NCI-H2107 treated with DMSO at 0.1 percent for 48 hours (cell line): Measurements from ENCODE around the gene SMARCC1.
"Not testable (repeated sequence)": the region's sequence is repeated elsewhere in the genome, so short reads cannot be mapped to it uniquely, and the experiment has no call there.

Experiments used
- DNase-seq: peaks from one replicate; lab custom pipeline; 2025; ENCODE audit not compliant: unreplicated experiment; lab: John Stamatoyannopoulos, UW

The SMARCC1 gene

DNA sequence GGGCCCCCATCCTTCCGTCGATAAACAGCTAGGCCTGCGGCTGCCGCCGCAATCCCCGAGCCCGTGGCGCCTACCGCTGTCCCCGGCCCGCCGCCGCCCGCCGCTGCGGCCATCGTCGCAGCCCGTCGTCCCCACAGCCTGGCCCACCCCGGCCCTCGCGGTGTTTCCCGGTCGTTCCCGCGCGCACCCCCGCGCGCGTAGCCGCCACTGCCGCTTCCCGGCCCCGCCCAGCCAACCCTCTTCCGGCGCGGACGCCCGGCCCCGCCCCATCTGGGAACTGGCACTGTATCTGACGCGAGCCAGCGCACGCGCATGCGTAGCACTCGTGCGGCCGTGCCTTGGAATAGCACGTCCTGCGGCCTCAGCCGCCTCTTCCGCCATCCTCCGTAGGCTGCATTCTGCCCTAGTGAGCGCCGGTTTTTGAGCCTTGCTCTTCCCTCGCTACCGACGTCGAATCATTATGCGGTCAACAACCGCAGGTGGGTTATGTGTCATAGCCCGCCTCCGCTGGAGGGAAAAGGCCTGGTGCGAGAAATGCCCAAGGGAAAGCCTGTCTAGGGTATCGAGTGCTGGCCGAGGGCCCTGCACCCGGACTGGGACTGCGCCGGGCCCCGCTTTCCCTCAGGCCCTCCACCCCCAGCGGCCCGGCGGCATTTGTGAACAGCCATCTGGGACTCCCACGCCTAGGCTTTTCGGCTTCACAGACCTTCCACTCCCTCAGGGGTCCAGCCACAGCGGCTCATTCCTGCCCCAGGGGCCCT lies at the start of gene SMARCC1:
SMARCC1 (minus strand) TSS at position 209 of the 761 bp plus-strand sequence; CDS start at position 113, 96 bp downstream.
- DNase-seq: peak; percentile 71

DNA sequence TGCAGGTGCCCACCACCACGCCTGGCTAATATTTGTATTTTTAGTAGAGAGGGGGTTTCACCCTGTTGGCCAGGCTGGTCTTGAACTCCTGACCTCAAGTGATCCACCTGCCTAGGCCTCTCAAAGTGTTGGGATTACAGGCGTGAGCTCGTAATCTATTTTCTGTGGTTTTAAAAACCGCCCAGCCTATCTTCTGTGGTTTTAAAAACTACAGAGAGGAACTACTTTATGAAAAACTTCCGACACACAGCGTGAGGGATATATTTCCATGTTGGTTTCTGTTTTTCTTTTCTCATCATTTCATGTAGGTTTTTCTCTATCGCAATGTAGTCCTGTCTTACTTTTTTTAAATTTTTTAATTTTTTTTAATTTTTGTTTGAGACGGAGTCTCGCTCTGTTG lies 47.8 kb upstream of the SMARCC1 start:
- DNase-seq: not testable (repeated sequence)

DNA sequence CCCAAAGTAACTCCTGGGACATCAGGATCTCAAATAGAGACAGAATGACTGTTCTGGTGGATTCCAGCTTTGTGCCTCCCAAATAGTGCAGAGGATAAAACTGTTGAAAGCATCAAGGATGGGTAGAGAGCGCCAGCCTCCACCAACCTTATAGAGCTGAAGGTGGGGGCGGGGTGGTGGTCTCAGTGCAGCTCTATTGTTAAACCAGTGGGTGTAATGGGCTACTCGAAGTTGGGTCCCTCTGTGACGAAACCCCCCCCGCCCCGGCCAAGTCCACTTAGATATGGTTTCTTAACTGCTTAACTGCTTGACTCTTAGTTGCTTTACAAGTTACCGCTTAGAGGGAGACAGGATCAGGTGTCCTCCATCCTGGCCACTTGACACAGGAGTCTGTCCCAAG lies 43.9 kb upstream of the SMARCC1 start:
- no peak for DNase-seq

DNA sequence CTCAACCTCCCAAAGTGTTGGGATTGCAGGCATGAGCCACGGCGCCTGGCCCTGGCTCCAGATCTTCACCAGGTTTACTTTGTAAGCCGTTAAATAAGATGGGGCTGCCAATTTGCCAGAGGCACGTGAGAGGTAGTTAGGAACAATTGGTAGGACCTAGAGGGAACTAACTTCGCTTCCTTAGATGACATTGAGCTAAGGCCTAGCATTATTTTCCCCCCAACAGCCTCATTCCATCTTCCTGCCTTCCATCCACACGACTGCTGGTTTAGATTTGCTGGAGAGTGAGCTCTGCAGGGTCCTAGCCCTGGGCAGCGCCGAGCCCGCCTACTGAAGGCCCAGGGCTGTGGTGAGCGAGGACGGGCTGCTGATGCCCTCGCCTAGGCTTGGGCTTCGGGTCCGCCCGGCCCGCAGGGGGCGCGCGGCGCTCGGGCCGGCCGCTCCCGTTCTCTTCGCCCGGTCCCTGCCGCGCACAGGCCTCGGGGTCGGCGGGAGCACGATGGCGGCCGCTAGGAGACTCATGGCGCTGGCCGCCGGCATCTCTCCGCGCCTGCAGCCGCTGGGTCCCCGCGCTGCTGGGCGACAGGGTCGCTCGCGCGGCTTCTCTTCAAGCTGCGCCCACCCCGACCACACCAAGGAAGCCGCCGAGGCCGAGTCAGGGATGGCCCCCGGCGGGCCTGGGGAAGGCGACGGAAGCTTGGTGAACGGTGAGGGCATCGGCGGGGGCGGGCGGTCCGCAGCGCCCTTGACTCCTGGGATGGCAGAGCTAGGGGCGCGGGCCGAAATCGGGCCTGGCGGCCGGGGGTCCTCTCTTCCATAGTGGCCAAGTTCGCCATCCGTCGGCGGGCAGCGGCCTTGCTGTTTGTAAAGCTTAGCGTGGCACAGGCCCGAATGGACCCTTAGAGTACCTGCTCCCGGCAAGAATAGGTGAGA lies 43.1 kb upstream of the SMARCC1 start:
- DNase-seq: peak; percentile 25

DNA sequence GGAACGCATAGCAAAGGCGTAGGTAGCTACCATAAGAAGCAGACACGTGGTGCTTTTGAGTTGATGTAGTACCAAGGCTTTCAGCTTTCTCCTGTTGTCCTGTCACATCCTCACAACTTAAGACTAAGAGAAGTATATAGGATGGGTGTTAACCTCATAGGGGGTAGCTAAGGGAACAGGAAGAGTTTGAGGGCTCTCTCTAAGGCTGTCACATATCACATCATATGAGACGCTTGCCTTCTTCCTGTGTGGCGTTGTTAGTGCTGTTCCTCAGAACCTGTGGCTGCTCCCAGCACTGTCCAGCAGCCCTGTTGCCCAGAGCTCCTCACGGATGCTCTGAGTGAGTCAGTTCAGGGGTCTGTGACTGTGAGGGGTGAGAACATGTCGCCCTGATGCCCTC lies 35.9 kb upstream of the SMARCC1 start:
- no peak for DNase-seq

DNA sequence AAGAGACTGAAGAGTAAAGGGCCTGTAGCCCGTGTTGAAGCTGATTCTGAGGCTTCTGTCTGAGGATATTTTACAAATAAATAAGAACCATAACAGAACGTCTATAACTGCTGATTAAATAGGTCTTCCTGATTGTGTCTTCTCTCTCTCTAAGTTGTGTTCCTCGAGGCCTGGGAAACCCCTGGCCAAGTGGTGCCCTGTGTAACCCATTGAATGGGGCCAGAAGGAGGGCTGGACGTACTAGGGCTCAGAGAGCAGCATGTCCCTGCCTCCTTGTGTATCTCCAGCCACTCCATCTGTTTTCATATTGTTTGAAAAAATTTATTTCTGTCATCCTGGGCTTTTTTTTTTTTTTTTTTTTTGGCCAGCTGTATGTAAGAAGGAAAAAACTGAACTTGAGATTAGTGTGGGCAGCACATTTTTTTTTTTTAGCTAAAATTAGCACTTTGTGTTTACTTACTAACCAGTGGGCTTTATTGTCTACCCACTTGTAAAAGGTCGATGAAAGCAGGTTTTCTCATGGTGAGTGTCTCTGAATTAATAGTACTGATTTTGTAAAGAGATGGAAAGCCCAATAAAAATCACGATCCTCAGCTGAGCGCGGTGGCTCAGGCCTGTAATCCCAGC lies 32.0 kb upstream of the SMARCC1 start:
- DNase-seq: no peak

DNA sequence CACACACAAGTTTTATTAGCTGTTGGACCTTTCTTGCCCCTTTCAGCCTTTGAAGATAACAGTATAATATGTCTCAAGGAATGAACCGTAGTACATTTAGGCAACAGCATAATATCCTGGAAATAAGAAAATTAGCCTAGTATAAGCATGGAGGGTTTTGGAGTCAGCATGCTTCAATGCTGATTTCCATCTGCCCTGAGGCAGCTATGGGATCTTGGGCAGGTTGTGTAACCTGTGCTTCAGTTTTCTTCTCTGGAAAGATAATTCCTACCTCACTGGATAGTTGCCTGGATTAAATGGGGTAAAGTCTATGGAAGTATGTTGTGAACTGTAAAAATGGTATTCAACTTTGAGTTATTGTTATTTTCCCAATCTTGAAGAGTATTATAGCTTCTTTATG lies 22.9 kb upstream of the SMARCC1 start:
- no peak for DNase-seq

DNA sequence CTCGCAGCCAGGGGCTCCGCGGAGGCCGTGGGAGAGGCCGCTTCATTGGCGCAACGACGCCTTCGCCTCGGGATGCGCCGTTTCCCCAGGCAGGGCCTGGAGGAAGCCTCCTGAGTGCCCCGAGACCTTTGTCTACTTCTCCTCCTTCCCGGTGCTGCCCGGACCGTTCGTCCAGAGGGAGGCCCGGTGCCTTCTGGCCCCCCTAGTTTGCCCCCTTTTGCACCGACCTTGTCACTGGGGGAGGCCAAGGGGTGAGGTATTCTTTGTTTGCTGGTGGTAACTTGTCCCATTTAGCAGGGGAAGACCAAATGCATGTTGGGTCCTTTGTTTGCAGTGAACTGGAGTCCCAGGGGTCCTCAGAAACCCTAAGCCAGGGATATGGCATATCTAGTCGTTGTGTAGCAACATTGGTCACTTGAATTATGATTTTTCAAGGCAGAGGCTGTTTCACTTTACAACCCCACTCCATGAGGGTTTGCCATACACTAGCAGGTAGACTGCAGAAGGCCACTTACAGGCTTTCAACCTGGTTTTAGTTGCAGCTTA lies 21.9 kb upstream of the SMARCC1 start:
- DNase-seq: no peak

DNA sequence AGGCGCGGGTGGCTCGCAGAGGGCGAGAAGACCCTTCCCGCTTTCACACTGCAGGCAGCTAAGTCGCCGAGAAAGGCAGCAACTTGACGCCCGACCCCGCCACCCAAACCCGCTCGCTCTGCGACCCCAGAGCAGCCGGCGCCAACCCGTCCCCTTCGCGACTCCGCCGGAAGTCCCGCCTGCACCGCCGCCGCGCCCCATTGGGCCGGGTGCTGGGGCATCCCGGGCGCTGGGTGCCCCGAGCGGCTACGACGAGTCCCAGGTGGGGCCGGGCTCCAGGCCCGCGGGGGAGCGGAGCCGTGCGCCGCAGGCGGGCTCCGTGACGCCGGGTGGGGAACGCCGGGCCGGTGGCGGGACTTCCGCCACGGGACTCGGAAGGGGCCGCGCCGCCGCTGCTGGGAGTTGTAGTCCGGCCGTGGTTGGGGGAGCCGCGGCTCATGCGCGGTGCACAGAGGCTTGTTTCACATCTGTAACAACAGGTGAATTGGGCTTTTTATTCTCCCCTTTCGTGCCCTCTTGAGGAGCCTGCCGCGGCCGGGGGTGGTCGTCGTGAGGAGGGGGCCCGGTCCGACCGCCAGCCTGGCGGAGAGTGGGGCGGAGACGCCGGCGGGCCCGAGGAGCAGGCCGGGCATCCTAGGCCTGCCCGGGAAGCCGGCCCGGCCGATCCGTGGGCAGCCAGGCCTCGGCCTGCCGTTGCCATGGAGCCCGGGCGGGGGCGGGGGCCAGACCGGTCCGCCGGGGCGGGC lies 21.2 kb upstream of the SMARCC1 start, which contains the start of gene DHX30:
DHX30 (plus strand) TSS at position 405 of the 746 bp plus-strand sequence. CDS start 7,546 bp downstream, outside the sequence.
- DNase-seq: peak; percentile 18

DNA sequence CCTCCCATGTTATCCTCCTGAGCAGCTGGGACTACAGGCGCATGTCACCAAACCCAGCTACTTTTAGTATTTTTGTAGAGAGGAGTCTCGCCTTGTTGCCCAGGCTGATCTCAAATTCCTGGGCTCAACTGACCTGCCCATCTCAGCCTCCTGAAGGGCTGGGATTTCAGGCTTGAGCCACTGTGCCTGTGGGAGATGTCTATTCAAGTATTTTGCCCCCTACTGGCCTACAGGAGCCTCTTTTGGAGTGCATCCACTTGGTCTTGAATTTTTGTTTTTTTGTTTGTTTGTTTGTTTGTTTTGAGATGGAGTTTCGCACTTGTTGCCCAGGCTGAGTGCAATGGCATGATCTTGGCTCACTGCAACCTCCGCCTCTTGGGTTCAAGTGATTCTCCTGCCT lies 18.0 kb upstream of the SMARCC1 start:
- DNase-seq: no peak

DNA sequence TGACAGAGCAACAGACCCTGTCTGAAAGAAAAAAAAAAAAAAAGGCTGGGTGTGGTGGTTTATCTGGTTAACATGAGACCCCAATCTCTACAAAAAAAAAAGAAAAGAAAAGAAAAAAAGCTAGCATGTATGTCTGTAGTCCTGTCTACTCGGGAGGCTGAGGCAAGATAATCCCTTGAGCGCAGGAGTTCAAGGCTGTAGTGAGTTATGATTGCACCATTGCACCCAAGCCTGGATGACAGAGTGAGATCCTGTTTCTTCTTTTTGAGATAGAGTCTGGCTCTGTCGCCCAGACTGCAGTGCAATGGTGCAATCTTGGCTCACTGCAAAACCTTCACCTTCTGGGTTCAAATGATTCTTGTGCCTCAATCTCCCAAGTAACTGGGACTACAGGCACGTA lies 12.9 kb upstream of the SMARCC1 start:
- DNase-seq: no peak

DNA sequence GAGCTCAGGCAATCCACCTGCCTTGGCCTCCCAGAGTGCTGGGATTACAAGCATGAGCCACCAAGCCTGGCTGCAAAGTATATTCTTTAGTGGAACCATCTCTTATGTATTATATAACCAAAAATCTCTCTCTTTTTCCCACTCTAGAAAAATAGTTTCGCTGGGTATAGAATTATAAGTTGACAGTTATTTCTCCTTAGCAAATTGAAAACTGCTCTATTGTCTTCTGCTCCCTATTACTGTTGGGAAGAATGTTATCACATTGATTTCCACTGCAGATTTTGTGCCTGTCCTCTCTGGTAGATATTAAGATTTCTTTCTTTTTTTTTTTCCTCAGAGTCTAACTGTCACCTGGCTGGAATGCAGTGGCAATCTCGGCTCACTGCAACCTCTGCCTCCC lies 11.0 kb upstream of the SMARCC1 start:
- DNase-seq: no peak

DNA sequence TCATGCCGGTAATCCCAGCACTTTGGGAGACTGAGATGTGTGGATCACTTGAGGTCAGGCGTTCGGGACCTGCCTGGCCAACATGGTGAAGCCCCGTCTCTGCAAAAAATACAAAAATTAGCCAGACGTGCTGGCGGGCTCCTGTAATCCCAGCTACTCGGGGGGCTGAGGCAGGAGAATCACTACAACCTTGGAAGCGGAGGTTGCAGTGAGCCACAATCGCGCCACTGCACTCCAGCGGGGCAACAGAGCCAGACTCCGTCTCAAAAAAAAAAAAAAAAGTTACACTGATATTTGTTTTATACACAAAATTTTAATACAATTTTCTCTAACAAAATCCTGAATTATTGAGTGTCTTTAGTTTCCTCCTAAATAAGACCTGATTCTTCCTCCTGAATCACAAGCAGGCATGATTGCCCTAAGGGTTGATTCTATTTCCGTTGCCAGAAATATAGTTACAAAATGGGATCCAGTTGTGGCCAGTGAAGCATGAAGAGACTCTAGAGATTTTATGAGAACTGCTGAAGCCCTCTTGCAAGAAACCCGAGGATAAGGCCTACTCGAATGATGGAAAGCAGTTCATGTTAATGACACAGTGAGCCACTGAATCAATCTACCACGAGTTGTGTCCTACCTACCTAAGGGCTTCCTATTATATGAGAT lies 9.6 kb upstream of the SMARCC1 start:
- DNase-seq: no peak

DNA sequence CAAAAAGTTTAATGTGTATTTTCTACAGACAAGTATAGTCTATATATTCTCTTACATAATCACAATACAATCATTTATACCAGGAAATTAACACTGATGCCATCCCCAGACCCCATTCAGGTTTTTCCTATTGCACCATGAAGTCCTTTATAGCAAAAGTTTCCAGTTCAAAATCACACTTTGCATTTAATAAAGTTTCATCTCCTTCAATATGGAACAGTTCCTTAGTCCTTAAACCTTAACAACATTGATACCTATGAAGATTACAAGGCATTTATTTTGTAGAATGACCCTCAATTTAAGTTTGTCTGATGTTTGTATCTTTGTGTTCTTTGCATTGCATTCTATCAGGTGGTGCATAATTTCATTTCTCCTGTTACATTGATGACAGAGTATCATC lies 2.0 kb upstream of the SMARCC1 start:
- no peak for DNase-seq

DNA sequence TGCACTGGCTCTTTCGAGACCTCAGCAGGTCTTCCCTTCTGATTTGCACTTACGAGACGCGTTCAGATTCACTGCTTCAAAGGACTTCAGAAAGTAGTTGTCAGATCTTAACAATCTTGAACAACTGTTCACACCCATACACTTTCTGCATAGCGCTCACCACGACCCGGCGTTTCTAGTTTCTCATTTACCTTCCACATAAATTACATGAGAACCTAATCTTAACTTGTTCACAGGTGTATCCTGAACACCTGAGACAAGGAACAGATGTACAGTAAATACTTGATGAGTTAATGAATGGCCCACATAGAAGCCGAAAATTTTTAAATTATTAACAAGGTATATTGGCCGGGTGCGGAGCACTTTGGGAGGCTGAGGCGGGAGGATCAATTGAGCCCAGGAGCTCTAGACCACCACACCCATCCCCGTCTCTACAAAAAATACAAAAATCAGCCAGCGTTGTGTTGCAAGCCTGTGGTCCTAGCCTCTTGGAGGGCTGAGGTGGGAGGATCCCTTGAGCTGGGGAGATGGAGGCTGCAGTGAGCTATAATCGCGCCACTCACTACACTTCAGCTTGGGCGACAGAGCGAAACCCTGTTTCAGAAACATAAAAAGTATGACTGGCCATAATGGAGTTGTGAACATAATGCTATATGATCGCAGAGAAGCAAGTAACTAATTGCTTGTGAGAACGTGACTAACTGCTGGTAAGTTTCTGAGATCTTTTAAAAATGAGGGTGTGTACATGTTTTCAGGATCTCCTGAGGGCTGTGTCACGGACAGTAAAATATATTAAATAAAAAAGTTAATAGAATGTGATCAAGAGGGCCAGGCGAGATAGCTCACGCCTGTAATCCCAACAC lies 984 bp upstream of the SMARCC1 start:
- no peak for DNase-seq

DNA sequence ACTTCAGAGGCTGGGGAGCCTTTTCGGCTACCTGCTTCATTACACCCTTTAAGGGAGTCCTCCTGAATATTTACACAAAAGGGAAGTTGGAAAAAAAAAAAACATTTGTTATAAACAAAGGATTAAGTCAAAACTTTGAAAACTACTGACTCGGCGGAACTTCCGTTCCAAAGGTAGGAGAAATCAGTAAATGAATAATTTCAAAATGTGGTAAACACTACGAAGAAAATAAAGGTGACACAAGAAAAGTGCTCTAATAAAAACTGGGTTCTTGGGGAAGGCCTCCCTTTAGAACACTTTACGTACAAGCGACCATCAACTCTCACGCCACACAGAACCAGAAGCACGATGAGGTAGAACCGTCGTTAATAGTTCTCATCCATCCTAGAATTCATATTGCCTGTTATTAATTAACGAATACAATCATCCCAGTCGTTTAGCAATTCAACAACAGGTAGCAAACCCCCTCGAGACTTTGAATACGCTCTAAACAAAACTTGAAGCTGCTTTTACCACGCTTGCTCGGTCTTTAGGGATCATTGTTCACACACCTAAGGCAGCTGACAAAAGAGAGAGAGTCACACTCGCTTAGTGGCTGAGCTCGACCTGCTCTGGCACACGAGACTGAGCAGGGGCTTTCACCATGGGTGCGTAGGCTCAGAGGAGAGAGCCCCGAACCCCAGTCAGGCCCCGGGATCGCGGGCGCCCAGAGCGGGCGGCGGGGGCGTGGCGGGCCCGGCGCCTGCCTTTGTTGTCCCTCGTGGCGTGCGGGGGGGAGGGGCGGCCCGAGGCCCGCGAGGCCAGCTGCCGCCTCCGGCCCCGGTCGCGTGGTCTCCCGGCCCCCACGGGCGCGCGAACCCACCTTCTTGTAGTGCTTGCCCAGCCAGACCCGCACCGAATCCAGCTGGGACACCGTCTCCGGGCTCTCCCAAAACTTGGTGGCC lies 680 bp downstream of the SMARCC1 start:
- peak; percentile 10 for DNase-seq

DNA sequence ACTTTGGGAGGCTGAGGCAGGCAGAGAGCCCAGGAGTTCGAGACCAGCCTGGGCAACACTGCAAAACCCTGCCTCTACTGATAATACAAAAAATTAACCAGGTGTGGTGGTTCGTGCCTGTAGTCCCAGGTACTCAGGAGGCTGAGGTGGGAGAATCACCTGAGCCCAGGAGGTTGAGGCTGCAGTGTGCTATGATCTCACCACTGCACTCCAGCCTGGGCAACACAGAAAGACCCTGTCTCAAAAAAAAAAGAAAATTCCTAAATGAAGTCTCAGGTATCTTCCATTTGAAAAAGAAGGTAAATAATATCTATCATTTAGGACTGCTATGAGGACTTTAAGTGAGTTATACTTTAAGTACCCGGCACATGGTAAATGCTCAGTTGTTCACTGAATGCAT lies 2.9 kb downstream of the SMARCC1 start:
- DNase-seq: no peak

DNA sequence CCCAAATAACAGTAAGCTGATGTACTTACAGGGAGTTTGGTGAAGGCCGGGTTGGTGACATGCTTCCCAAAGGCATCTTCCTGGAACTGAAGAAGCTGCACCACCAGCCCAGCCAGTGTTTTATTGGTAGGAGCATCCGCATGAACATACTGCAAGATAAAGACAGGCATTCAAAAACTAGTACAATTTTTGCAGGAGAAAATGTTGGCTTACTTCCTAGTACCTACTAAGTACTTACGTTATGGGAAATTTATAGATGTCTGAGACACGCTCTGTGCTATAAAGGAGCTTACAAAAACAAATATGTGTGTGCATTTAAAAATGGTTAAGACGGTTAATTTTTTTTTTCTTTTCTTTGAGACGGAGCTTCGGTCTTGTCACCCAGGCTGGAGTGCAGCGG lies 8.9 kb downstream of the SMARCC1 start:
- no peak for DNase-seq
